ENCODE results near the gene POLR2F.
"Not testable (repeated sequence)": the region's sequence is repeated elsewhere in the genome, so short reads cannot be mapped to it uniquely, and the experiment has no call there.

POLR2F gene

DNA sequence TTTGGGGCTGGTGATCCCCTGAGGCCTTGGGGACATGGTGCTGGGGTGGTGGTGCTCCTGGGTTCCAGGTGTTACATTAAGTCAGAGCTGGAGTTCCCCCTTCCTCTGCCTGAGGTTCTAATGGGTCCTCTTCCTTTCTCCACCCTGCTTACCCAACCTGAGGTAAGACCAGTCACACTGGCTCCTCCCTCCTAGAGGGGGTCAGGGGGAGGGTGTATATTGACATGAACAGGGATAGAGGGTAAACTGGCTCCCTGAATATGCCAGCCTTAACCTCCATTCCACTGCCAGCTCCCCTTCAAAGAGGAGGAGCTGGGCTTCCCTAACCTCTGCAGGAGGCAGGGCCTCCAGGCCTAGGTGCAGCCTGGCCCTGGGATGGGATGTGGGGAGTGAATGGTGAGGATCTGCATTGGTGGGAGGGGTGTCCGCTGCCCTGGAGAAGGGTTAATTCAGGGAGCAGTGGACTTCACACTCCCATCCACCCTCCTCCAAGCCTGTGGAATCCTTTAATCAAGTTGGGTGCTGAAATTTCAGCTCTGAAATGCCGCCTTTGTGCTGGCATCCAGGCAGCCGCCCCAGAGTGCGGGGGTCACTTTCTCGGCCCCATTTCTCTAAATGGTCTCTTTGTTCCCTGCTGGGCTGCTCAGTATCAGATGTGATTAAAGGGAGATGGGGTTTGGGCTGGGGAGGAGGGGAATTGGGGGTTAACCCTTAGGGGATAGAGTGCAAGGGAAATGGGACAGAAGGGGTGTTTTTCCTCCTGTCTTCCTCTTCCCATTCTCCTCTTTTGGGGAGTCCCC lies 15.2 kb downstream of the POLR2F start:
- H3K4me3 ChIP-seq (ENCODE audit: insufficient read length, low read depth), result no peak overlapping the region
- no peak overlapping the region for H3K9ac ChIP-seq (ENCODE audit: insufficient read length, low read depth)
- peaks cover 23% of the 10 kb centered on the region for H3K4me1 ChIP-seq (ENCODE audit: insufficient read depth, insufficient read length)
- no peaks in the 10 kb centered on the region for H3K27me3 ChIP-seq (ENCODE audit: insufficient read depth, insufficient read length)
- no peak for TF ChIP-seq ZNF274 (IDR thresholded peaks at IDR 0.05; ENCODE audit: low read depth, low read length)
- no peak for TF ChIP-seq YY1 (IDR thresholded peaks at IDR 0.05; ENCODE audit: insufficient read depth, insufficient read length)
- TF ChIP-seq SUZ12 (IDR thresholded peaks at IDR 0.05; ENCODE audit: extremely low read depth, insufficient read depth, insufficient read length), result no peak
- DNase-seq (ENCODE audit: low read depth, low spot score), result no peak
- no peaks in the 10 kb centered on the region for H3K9me3 ChIP-seq (ENCODE audit: insufficient read depth, low read length)
- peaks cover 49% of the 10 kb centered on the region for H3K36me3 ChIP-seq (ENCODE audit: insufficient read depth, insufficient read length, low read length)

GRCh38 chr22:37970864-37971263 lies 17.4 kb downstream of the POLR2F start:
- H3K4me3 ChIP-seq (ENCODE audit: insufficient read length, low read depth), result no peak overlapping the region
- peaks cover 20% of the 10 kb centered on the region for H3K4me1 ChIP-seq (ENCODE audit: insufficient read depth, insufficient read length)
- DNase-seq (ENCODE audit: low read depth, low spot score), result no peak
- no peaks in the 10 kb centered on the region for H3K27me3 ChIP-seq (ENCODE audit: insufficient read depth, insufficient read length)
- H3K9ac ChIP-seq (ENCODE audit: insufficient read length, low read depth), result peak overlapping the region; percentile 44
- no peaks in the 10 kb centered on the region for H3K9me3 ChIP-seq (ENCODE audit: insufficient read depth, low read length)
- no peak for TF ChIP-seq YY1 (IDR thresholded peaks at IDR 0.05; ENCODE audit: insufficient read depth, insufficient read length)
- no peak for TF ChIP-seq ZNF274 (IDR thresholded peaks at IDR 0.05; ENCODE audit: low read depth, low read length)
- no peak for TF ChIP-seq SUZ12 (IDR thresholded peaks at IDR 0.05; ENCODE audit: extremely low read depth, insufficient read depth, insufficient read length)
- peaks cover 47% of the 10 kb centered on the region for H3K36me3 ChIP-seq (ENCODE audit: insufficient read depth, insufficient read length, low read length)

- no peaks in the 10 kb centered on the region for H3K9me3 ChIP-seq (ENCODE audit: insufficient read depth, low read length)
- peak; percentile 42 for DNase-seq (ENCODE audit: low read depth, low spot score)
- no peaks in the 10 kb centered on the region for H3K27me3 ChIP-seq (ENCODE audit: insufficient read depth, insufficient read length)
- TF ChIP-seq YY1 (IDR thresholded peaks at IDR 0.05; ENCODE audit: insufficient read depth, insufficient read length), result no peak
- no peak for TF ChIP-seq ZNF274 (IDR thresholded peaks at IDR 0.05; ENCODE audit: low read depth, low read length)
- TF ChIP-seq SUZ12 (IDR thresholded peaks at IDR 0.05; ENCODE audit: extremely low read depth, insufficient read depth, insufficient read length), result no peak
- H3K36me3 ChIP-seq (ENCODE audit: insufficient read depth, insufficient read length, low read length), result peaks cover 41% of the 10 kb centered on the region
- H3K4me3 ChIP-seq (ENCODE audit: insufficient read length, low read depth), result no peak overlapping the region
- no peak overlapping the region for H3K9ac ChIP-seq (ENCODE audit: insufficient read length, low read depth)
- H3K4me1 ChIP-seq (ENCODE audit: insufficient read depth, insufficient read length), result peaks cover 19% of the 10 kb centered on the region
These were observed 18.3 kb downstream of the POLR2F start for GRCh38 chr22:37971475-37972434.

- Histone ChIP-seq H3K9me3 (ENCODE audit: insufficient read depth, low read length) (no peaks in the 10 kb centered on the region), H3K9ac (ENCODE audit: insufficient read length, low read depth) (peak overlapping the region; percentile 32), H3K4me3 (ENCODE audit: insufficient read length, low read depth) (no peak overlapping the region), H3K36me3 (ENCODE audit: insufficient read depth, insufficient read length, low read length) (peaks cover 33% of the 10 kb centered on the region), H3K4me1 (ENCODE audit: insufficient read depth, insufficient read length) (peaks cover 19% of the 10 kb centered on the region), H3K27me3 (ENCODE audit: insufficient read depth, insufficient read length) (no peaks in the 10 kb centered on the region)
- TF ChIP-seq ZNF274 (IDR thresholded peaks at IDR 0.05; ENCODE audit: low read depth, low read length), result no peak
- no peak for TF ChIP-seq SUZ12 (IDR thresholded peaks at IDR 0.05; ENCODE audit: extremely low read depth, insufficient read depth, insufficient read length)
- no peak for TF ChIP-seq YY1 (IDR thresholded peaks at IDR 0.05; ENCODE audit: insufficient read depth, insufficient read length)
- DNase-seq (ENCODE audit: low read depth, low spot score), result no peak
These were observed 19.0 kb downstream of the POLR2F start for GRCh38 chr22:37972527-37972926.

GRCh38 chr22:37973271-37974170 lies 20.0 kb downstream of the POLR2F start:
- H3K9ac ChIP-seq (ENCODE audit: insufficient read length, low read depth), result no peak overlapping the region
- H3K4me1 ChIP-seq (ENCODE audit: insufficient read depth, insufficient read length), result peaks cover 16% of the 10 kb centered on the region
- H3K9me3 ChIP-seq (ENCODE audit: insufficient read depth, low read length), result no peaks in the 10 kb centered on the region
- TF ChIP-seq YY1 (IDR thresholded peaks at IDR 0.05; ENCODE audit: insufficient read depth, insufficient read length) (no peak), ZNF274 (IDR thresholded peaks at IDR 0.05; ENCODE audit: low read depth, low read length) (no peak)
- peaks cover 23% of the 10 kb centered on the region for H3K36me3 ChIP-seq (ENCODE audit: insufficient read depth, insufficient read length, low read length)
- H3K4me3 ChIP-seq (ENCODE audit: insufficient read length, low read depth), result no peak overlapping the region
- no peak for DNase-seq (ENCODE audit: low read depth, low spot score)
- no peaks in the 10 kb centered on the region for H3K27me3 ChIP-seq (ENCODE audit: insufficient read depth, insufficient read length)

DNA sequence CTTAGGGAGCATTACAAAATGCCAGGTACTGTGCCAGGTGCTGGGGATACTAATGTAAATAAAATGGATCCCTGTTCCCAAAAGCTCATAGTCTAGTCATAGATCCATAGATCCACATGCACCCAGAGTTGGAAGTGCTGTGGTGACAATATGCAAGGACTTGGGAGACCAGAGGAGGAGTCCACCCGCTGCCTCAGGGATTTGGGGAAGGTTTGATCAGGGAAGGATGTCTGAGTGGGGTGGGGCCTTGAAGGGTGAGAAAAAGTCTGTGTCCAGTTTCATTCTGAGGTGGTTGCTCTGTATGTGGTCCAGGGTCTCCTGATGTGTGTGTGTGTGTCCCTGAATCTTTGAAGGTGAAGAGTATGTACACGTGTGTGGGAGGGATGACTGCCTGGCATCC lies 21.7 kb downstream of the POLR2F start:
- peaks cover 14% of the 10 kb centered on the region for H3K36me3 ChIP-seq (ENCODE audit: insufficient read depth, insufficient read length, low read length)
- H3K4me3 ChIP-seq (ENCODE audit: insufficient read length, low read depth), result no peak overlapping the region

DNA sequence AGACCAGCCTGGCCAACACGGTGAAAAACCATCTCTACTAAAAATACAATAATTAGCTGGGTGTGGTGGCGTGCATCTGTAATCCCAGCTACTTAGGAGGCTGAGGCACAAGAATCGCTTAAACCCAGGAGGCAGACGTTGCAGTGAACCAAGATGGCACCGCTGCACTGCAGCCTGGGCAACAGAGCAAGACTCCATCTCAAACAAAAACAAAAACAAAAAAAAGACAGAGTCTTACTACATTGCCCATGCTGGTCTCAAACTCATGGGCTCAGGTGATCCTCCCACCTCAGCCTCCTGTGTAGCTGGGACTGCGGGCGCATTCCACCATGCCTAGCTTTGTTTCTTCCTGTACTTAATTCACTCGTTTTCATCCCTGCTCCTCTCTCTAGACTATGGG lies 22.5 kb downstream of the POLR2F start:
- not testable (repeated sequence) for H3K9ac ChIP-seq (ENCODE audit: insufficient read length, low read depth); H3K4me3 ChIP-seq (ENCODE audit: insufficient read length, low read depth); H3K9me3 ChIP-seq (ENCODE audit: insufficient read depth, low read length); H3K27me3 ChIP-seq (ENCODE audit: insufficient read depth, insufficient read length); DNase-seq (ENCODE audit: low read depth, low spot score)
- Histone ChIP-seq H3K36me3 (ENCODE audit: insufficient read depth, insufficient read length, low read length) (peaks cover 17% of the 10 kb centered on the region), H3K4me1 (ENCODE audit: insufficient read depth, insufficient read length) (peaks cover 21% of the 10 kb centered on the region)

More for the DNA sequence above, 21.7 kb downstream of the POLR2F start:
- H3K27me3 ChIP-seq (ENCODE audit: insufficient read depth, insufficient read length), result no peaks in the 10 kb centered on the region
- no peak overlapping the region for H3K9ac ChIP-seq (ENCODE audit: insufficient read length, low read depth)
- no peak for DNase-seq (ENCODE audit: low read depth, low spot score)
- TF ChIP-seq SUZ12 (IDR thresholded peaks at IDR 0.05; ENCODE audit: extremely low read depth, insufficient read depth, insufficient read length) (no peak), ZNF274 (IDR thresholded peaks at IDR 0.05; ENCODE audit: low read depth, low read length) (no peak), YY1 (IDR thresholded peaks at IDR 0.05; ENCODE audit: insufficient read depth, insufficient read length) (no peak)
- H3K9me3 ChIP-seq (ENCODE audit: insufficient read depth, low read length), result no peaks in the 10 kb centered on the region
- H3K4me1 ChIP-seq (ENCODE audit: insufficient read depth, insufficient read length), result peaks cover 23% of the 10 kb centered on the region
